ENCODE data around the gene FSTL4.

DNA sequence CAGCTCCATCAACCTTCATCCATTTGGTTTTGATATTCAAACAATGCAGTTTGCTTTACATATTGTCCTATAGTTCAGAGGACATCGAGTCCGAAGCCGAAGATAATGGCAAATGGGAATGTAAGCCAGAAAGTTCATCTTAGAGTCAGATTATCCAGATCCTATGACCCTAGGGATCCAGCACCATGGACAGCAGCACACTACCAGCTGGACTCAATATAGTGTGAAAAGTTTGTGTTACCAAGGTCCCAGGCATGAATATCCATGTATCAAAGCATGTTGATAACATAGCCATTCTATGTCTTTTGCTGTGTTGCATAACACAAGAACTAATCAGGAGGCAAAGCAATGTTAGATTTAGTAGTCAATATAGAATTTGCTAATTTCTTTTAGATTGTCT lies 46.3 kb downstream of the FSTL4 start:
- TF ChIP-seq OSR1 (CRISPR knock-in tag; IDR thresholded peaks at IDR 0.05) (no peak), ZFP3 (CRISPR knock-in tag; IDR thresholded peaks at IDR 0.05) (no peak), ESRRG (CRISPR knock-in tag; IDR thresholded peaks at IDR 0.05) (no peak), ZFP30 (CRISPR knock-in tag; IDR thresholded peaks at IDR 0.05) (no peak), TCF4 (CRISPR knock-in tag; IDR thresholded peaks at IDR 0.05; ENCODE audit: borderline replicate concordance) (no peak), GLIS3 (CRISPR knock-in tag; IDR thresholded peaks at IDR 0.05) (no peak), CSDC2 (CRISPR knock-in tag; IDR thresholded peaks at IDR 0.05) (no peak), SNAI2 (CRISPR knock-in tag; IDR thresholded peaks at IDR 0.05) (no peak)
- TF ChIP-seq, protein P1, sequence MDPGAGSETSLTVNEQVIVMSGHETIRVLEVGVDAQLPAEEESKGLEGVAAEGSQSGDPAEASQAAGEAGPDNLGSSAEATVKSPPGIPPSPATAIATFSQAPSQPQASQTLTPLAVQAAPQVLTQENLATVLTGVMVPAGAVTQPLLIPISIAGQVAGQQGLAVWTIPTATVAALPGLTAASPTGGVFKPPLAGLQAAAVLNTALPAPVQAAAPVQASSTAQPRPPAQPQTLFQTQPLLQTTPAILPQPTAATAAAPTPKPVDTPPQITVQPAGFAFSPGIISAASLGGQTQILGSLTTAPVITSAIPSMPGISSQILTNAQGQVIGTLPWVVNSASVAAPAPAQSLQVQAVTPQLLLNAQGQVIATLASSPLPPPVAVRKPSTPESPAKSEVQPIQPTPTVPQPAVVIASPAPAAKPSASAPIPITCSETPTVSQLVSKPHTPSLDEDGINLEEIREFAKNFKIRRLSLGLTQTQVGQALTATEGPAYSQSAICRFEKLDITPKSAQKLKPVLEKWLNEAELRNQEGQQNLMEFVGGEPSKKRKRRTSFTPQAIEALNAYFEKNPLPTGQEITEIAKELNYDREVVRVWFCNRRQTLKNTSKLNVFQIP (CRISPR knock-in tag; IDR thresholded peaks at IDR 0.05; ENCODE audit: borderline replicate concordance, low read depth) = no peak
- TF ChIP-seq, protein P2, sequence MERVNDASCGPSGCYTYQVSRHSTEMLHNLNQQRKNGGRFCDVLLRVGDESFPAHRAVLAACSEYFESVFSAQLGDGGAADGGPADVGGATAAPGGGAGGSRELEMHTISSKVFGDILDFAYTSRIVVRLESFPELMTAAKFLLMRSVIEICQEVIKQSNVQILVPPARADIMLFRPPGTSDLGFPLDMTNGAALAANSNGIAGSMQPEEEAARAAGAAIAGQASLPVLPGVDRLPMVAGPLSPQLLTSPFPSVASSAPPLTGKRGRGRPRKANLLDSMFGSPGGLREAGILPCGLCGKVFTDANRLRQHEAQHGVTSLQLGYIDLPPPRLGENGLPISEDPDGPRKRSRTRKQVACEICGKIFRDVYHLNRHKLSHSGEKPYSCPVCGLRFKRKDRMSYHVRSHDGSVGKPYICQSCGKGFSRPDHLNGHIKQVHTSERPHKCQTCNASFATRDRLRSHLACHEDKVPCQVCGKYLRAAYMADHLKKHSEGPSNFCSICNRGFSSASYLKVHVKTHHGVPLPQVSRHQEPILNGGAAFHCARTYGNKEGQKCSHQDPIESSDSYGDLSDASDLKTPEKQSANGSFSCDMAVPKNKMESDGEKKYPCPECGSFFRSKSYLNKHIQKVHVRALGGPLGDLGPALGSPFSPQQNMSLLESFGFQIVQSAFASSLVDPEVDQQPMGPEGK (CRISPR knock-in tag; IDR thresholded peaks at IDR 0.05; ENCODE audit: borderline replicate concordance) = no peak
